ENCODE measurements around the gene GALNT10.
"Not testable (repeated sequence)": the region's sequence is repeated elsewhere in the genome, so short reads cannot be mapped to it uniquely, and the experiment has no call there.

The GALNT10 gene

GRCh38 chr5:154349626-154350264, 159.2 kb downstream of the GALNT10 start:
- no peak for DNase-seq (ENCODE audit: low read depth in 2 of 3, low spot score in 1 of 3)

GRCh38 chr5:154351141-154351540, 160.6 kb downstream of the GALNT10 start:
- DNase-seq (ENCODE audit: low read depth in 2 of 3, low spot score in 1 of 3), result no peak

GRCh38 chr5:154351566-154351965, 161.0 kb downstream of the GALNT10 start:
- no peak for DNase-seq (ENCODE audit: low read depth in 2 of 3, low spot score in 1 of 3)

- no peak for DNase-seq (ENCODE audit: low read depth in 2 of 3, low spot score in 1 of 3)
Measured at GRCh38 chr5:154352960-154353548, 162.5 kb downstream of the GALNT10 start.

GRCh38 chr5:154355129-154355611, 164.6 kb downstream of the GALNT10 start:
- no peak for DNase-seq (ENCODE audit: low read depth in 2 of 3, low spot score in 1 of 3)

GRCh38 chr5:154356020-154356655, 165.6 kb downstream of the GALNT10 start:
- no peak for DNase-seq (ENCODE audit: low read depth in 2 of 3, low spot score in 1 of 3)

- DNase-seq (ENCODE audit: low read depth in 2 of 3, low spot score in 1 of 3), result no peak
Measured at GRCh38 chr5:154356958-154357357, 166.4 kb downstream of the GALNT10 start.

GRCh38 chr5:154358516-154359220, 168.1 kb downstream of the GALNT10 start:
- no peak for DNase-seq (ENCODE audit: low read depth in 2 of 3, low spot score in 1 of 3)

- DNase-seq (ENCODE audit: low read depth in 2 of 3, low spot score in 1 of 3), result no peak
Measured at GRCh38 chr5:154359221-154359573, 168.7 kb downstream of the GALNT10 start.

- not testable (repeated sequence) for DNase-seq (ENCODE audit: low read depth in 2 of 3, low spot score in 1 of 3)
Measured at GRCh38 chr5:154360241-154360640, 169.7 kb downstream of the GALNT10 start.

GRCh38 chr5:154363411-154363810, 172.9 kb downstream of the GALNT10 start:
- DNase-seq (ENCODE audit: low read depth in 2 of 3, low spot score in 1 of 3), result no peak

- DNase-seq (ENCODE audit: low read depth in 2 of 3, low spot score in 1 of 3), result no peak
Measured at GRCh38 chr5:154364771-154365170, 174.2 kb downstream of the GALNT10 start.

GRCh38 chr5:154365823-154366222, 175.3 kb downstream of the GALNT10 start:
- DNase-seq (ENCODE audit: low read depth in 2 of 3, low spot score in 1 of 3), result no peak

GRCh38 chr5:154366353-154366752, 175.8 kb downstream of the GALNT10 start:
- no peak for DNase-seq (ENCODE audit: low read depth in 2 of 3, low spot score in 1 of 3)

- no peak for DNase-seq (ENCODE audit: low read depth in 2 of 3, low spot score in 1 of 3)
Measured at GRCh38 chr5:154367101-154367500, 176.6 kb downstream of the GALNT10 start.

GRCh38 chr5:154368041-154368800, 177.7 kb downstream of the GALNT10 start:
- no peak for DNase-seq (ENCODE audit: low read depth in 2 of 3, low spot score in 1 of 3)

GRCh38 chr5:154369682-154370081, 179.1 kb downstream of the GALNT10 start:
- no peak for DNase-seq (ENCODE audit: low read depth in 2 of 3, low spot score in 1 of 3)

GRCh38 chr5:154370119-154370518, 179.6 kb downstream of the GALNT10 start:
- DNase-seq (ENCODE audit: low read depth in 2 of 3, low spot score in 1 of 3), result no peak

GRCh38 chr5:154370813-154371212, 180.3 kb downstream of the GALNT10 start:
- no peak for DNase-seq (ENCODE audit: low read depth in 2 of 3, low spot score in 1 of 3)

GRCh38 chr5:154371687-154372086, 181.2 kb downstream of the GALNT10 start:
- no peak for DNase-seq (ENCODE audit: low read depth in 2 of 3, low spot score in 1 of 3)

GRCh38 chr5:154372661-154373060, 182.1 kb downstream of the GALNT10 start:
- no peak for DNase-seq (ENCODE audit: low read depth in 2 of 3, low spot score in 1 of 3)

Measured in stimulated activated CD4-positive, alpha-beta T cell treated with anti-CD3 and anti-CD28 coated beads, Interleukin-12 subunit alpha, Interleukin-12 subunit beta, amount 100 ng/mL, for 48 hours (primary cell).